HG02588 (cell line): ENCODE measurements around the gene SMIM14.
A peak's percentile ranks its signal among the peaks of the same experiment; 100 is the strongest.
"Not testable (repeated sequence)": the region's sequence is repeated elsewhere in the genome, so short reads cannot be mapped to it uniquely, and the experiment has no call there.

Source experiments
- ATAC-seq: cut with Tn5 transposase; IDR thresholded peaks from one replicate; pipeline ENCODE4 v1.9.1; 2021; ENCODE audit warnings: mild to moderate bottlenecking, moderate library complexity; ENCODE audit not compliant: unreplicated experiment

The SMIM14 gene

GRCh38 chr4:39638354-39639239 is at the start of gene SMIM14:
TSS of gene SMIM14 (minus strand) at chr4:39638865. CDS start at chr4:39605145, 33,720 bp downstream.
- peak; percentile 80 for ATAC-seq

- no peak for ATAC-seq
These were observed 48.3 kb upstream of the SMIM14 start for GRCh38 chr4:39687014-39687413.

GRCh38 chr4:39685990-39686389 is 47.3 kb upstream of the SMIM14 start:
- no peak for ATAC-seq

- no peak for ATAC-seq
These were observed 43.5 kb upstream of the SMIM14 start for GRCh38 chr4:39682138-39682537.

GRCh38 chr4:39681003-39681402 is 42.3 kb upstream of the SMIM14 start:
- not testable (repeated sequence) for ATAC-seq

- ATAC-seq = not testable (repeated sequence)
These were observed 37.0 kb upstream of the SMIM14 start for GRCh38 chr4:39675681-39676080.

GRCh38 chr4:39670296-39670695 is 31.6 kb upstream of the SMIM14 start:
- not testable (repeated sequence) for ATAC-seq

GRCh38 chr4:39668887-39669286 is 30.2 kb upstream of the SMIM14 start:
- no peak for ATAC-seq

GRCh38 chr4:39667706-39668105 is 29.0 kb upstream of the SMIM14 start:
- ATAC-seq = no peak

- ATAC-seq = no peak
These were observed 26.4 kb upstream of the SMIM14 start for GRCh38 chr4:39664828-39665731.

- ATAC-seq = no peak
These were observed 24.0 kb upstream of the SMIM14 start for GRCh38 chr4:39662683-39663082.

- no peak for ATAC-seq
These were observed 22.1 kb upstream of the SMIM14 start for GRCh38 chr4:39660757-39661156.

- no peak for ATAC-seq
These were observed 21.4 kb upstream of the SMIM14 start for GRCh38 chr4:39660045-39660444.

GRCh38 chr4:39658756-39659155 is 20.1 kb upstream of the SMIM14 start:
- ATAC-seq = no peak

- peak; percentile 76 for ATAC-seq
These were observed 18.8 kb upstream of the SMIM14 start for GRCh38 chr4:39657465-39657864.

- ATAC-seq = not testable (repeated sequence)
These were observed 18.0 kb upstream of the SMIM14 start for GRCh38 chr4:39656638-39657037.

GRCh38 chr4:39655876-39656275 is 17.2 kb upstream of the SMIM14 start:
- no peak for ATAC-seq

GRCh38 chr4:39655211-39655610 is 16.5 kb upstream of the SMIM14 start:
- no peak for ATAC-seq

- ATAC-seq = not testable (repeated sequence)
These were observed 12.9 kb upstream of the SMIM14 start for GRCh38 chr4:39651586-39651985.

GRCh38 chr4:39649639-39650265 is 11.1 kb upstream of the SMIM14 start:
- ATAC-seq = no peak
